DOHH2 (cell line): ENCODE results near the gene MPPED1.

Source experiments
- H3F3A ChIP-seq: fragments of 200-600 bp; sonication (generic), shearing (Covaris generic); 2 replicates; pipeline ENCODE4 v1.6.0; 2016; ENCODE audit warnings: antibody characterized with exemption, mild to moderate bottlenecking; ENCODE audit not compliant: control insufficient read depth, insufficient read depth
- H3K27ac ChIP-seq: fragments of 200-600 bp; sonication (generic); 2 replicates; pipeline ENCODE4 v1.5.1; 2014; ENCODE audit warnings: low read depth, mild to moderate bottlenecking, low read length, moderate library complexity
- H3K27me3 ChIP-seq: fragments of 200-600 bp; sonication (generic); 2 replicates; pipeline ENCODE4 v1.6.1; 2014; ENCODE audit warnings: mild to moderate bottlenecking, low read length, mixed read lengths; ENCODE audit not compliant: control insufficient read depth
- H3K36me3 ChIP-seq: fragments of 200-600 bp; sonication (generic); 2 replicates; pipeline ENCODE4 v1.6.1; 2014; ENCODE audit warnings: mild to moderate bottlenecking, low read length, moderate library complexity, mixed read lengths; ENCODE audit not compliant: control insufficient read depth
- H3K4me1 ChIP-seq: fragments of 200-600 bp; sonication (generic); 2 replicates; pipeline ENCODE4 v1.6.1; 2014; ENCODE audit warnings: mild to moderate bottlenecking, low read length, mixed read lengths; ENCODE audit not compliant: control insufficient read depth
- H3K4me2 ChIP-seq: fragments of 200-600 bp; sonication (generic); 2 replicates; pipeline ENCODE4 v1.6.0; 2014; ENCODE audit warnings: mild to moderate bottlenecking, low read length, moderate library complexity
- H3K4me3 ChIP-seq: fragments of 200-600 bp; sonication (generic); 2 replicates; pipeline ENCODE4 v1.5.1; 2014; ENCODE audit warnings: mild to moderate bottlenecking, low read length, mixed read lengths
- H3K79me2 ChIP-seq: fragments of 200-600 bp; sonication (generic); 2 replicates; pipeline ENCODE4 v1.6.1; 2014; ENCODE audit warnings: mild to moderate bottlenecking, low read length, mixed read lengths; ENCODE audit not compliant: control insufficient read depth
- H3K9me2 ChIP-seq: fragments of 200-600 bp; sonication (generic); replicated peaks from 2 replicates; pipeline ENCODE4 v1.6.1; 2014; ENCODE audit warnings: mild to moderate bottlenecking, low read length, mixed read lengths; ENCODE audit not compliant: control insufficient read depth
- H3K9me3 ChIP-seq: fragments of 200-600 bp; sonication (generic); 2 replicates; pipeline ENCODE4 v1.6.1; 2014; ENCODE audit warnings: antibody characterized with exemption, low read length, mixed read lengths; ENCODE audit not compliant: control insufficient read depth, insufficient read depth
- H4K20me1 ChIP-seq: fragments of 200-600 bp; sonication (generic); 2 replicates; pipeline ENCODE4 v1.6.0; 2014; ENCODE audit warnings: low read depth, mild to moderate bottlenecking, antibody characterized with exemption, low read length, moderate library complexity; ENCODE audit not compliant: control insufficient read depth, insufficient read depth
- CTCF ChIP-seq: fragments of 200-600 bp; sonication (generic); IDR thresholded peaks from one replicate; pipeline ENCODE4 v1.5.1; 2014; ENCODE audit warnings: antibody characterized with exemption, mild to moderate bottlenecking, low read depth, low read length; ENCODE audit not compliant: poor library complexity, severe bottlenecking
- EZH2phosphoT487 ChIP-seq: fragments of 200-600 bp; sonication (generic); IDR thresholded peaks from 2 replicates; pipeline ENCODE4 v1.6.1; 2017; ENCODE audit warnings: borderline replicate concordance, mild to moderate bottlenecking, antibody characterized with exemption, low read length, moderate library complexity, mixed read lengths

Gene MPPED1

GRCh38 chr22:43482318-43482625 is 70.5 kb downstream of the MPPED1 start:
- Histone ChIP-seq H3F3A (no peaks in the 10 kb centered on the region), H3K9me2 (no peaks in the 10 kb centered on the region), H3K36me3 (no peaks in the 10 kb centered on the region), H3K27ac (no peak overlapping the region), H3K4me1 (no peaks in the 10 kb centered on the region), H3K4me3 (no peak overlapping the region), H3K9me3 (no peaks in the 10 kb centered on the region), H3K27me3 (no peaks in the 10 kb centered on the region), H3K79me2 (no peaks in the 10 kb centered on the region), H4K20me1 (no peaks in the 10 kb centered on the region), H3K4me2 (no peak overlapping the region)
- no peak for TF ChIP-seq CTCF
- TF ChIP-seq EZH2phosphoT487 = no peak

GRCh38 chr22:43483266-43483665 is 71.5 kb downstream of the MPPED1 start:
- no peak overlapping the region for H3K4me2 ChIP-seq
- TF ChIP-seq CTCF (no peak), EZH2phosphoT487 (no peak)
- H3K79me2 ChIP-seq = no peaks in the 10 kb centered on the region

GRCh38 chr22:43483669-43484068 is 71.9 kb downstream of the MPPED1 start:
- TF ChIP-seq CTCF (no peak), EZH2phosphoT487 (no peak)
- no peak overlapping the region for H3K4me3 ChIP-seq
- H3K9me3 ChIP-seq = no peaks in the 10 kb centered on the region
- H3K36me3 ChIP-seq = no peaks in the 10 kb centered on the region
- no peaks in the 10 kb centered on the region for H3K9me2 ChIP-seq
- no peak overlapping the region for H3K4me2 ChIP-seq
- no peaks in the 10 kb centered on the region for H4K20me1 ChIP-seq
- H3K27me3 ChIP-seq = no peaks in the 10 kb centered on the region
- H3K79me2 ChIP-seq = no peaks in the 10 kb centered on the region
- no peak overlapping the region for H3K27ac ChIP-seq
- no peaks in the 10 kb centered on the region for H3K4me1 ChIP-seq
- H3F3A ChIP-seq = no peaks in the 10 kb centered on the region

More at GRCh38 chr22:43483266-43483665, 71.5 kb downstream of the MPPED1 start:
- Histone ChIP-seq H3K4me1 (no peaks in the 10 kb centered on the region), H3K9me2 (no peaks in the 10 kb centered on the region), H3K4me3 (no peak overlapping the region), H4K20me1 (no peaks in the 10 kb centered on the region), H3K36me3 (no peaks in the 10 kb centered on the region), H3K9me3 (no peaks in the 10 kb centered on the region), H3K27me3 (no peaks in the 10 kb centered on the region), H3F3A (no peaks in the 10 kb centered on the region), H3K27ac (no peak overlapping the region)

- Histone ChIP-seq H3K36me3 (no peaks in the 10 kb centered on the region), H3K79me2 (no peaks in the 10 kb centered on the region), H3K4me3 (no peak overlapping the region), H3K27ac (no peak overlapping the region), H3K4me2 (no peak overlapping the region), H3K27me3 (no peaks in the 10 kb centered on the region), H3K9me3 (no peaks in the 10 kb centered on the region), H3K9me2 (no peaks in the 10 kb centered on the region), H3K4me1 (no peaks in the 10 kb centered on the region), H4K20me1 (no peaks in the 10 kb centered on the region), H3F3A (no peaks in the 10 kb centered on the region)
- TF ChIP-seq CTCF (no peak), EZH2phosphoT487 (no peak)
Observed at GRCh38 chr22:43484227-43484626, 72.4 kb downstream of the MPPED1 start.
